K562 (cell line): ENCODE measurements around the gene CEP85L. TPM values are rescaled to one million over a fixed set of nuclear protein-coding genes. Genes with fewer than 3 reads are reported as not detected.

Experiments
- CBFA2T3 ChIP-seq: fragments of 450-650 bp; IDR thresholded peaks from 2 replicates; pipeline ENCODE4 v1.6.1; 2017
- CEBPG ChIP-seq, 3 experiments: fragments of 200-800 bp in 1 of 3; sonication (Bioruptor generic) in 1 of 3; sonication (generic) in 1 of 3; formaldehyde crosslinking in 1 of 3; IDR thresholded peaks in 2 of 3; conservative IDR thresholded peaks in 1 of 3; 2 replicates each; pipeline versions ENCODE4 v1.6.1 to v1.8.0; 2016 to 2022; ENCODE audit warnings: missing compliant biosample characterization in 2 of 3, missing genetic modification characterization in 2 of 3, mild to moderate bottlenecking in 1 of 3, missing genetic modification reagents in 1 of 3
- ESRRB ChIP-seq: fragments of 250-450 bp; sonication (Bioruptor Pico); IDR thresholded peaks from 2 replicates; pipeline ENCODE4 v1.5.0; 2020; ENCODE audit warnings: mild to moderate bottlenecking, moderate library complexity, borderline replicate concordance
- FOXA3 ChIP-seq, 2 experiments: fragments of 450-650 bp in 1 of 2; sonication (generic) in 1 of 2; formaldehyde crosslinking; IDR thresholded peaks in 1 of 2; conservative IDR thresholded peaks in 1 of 2; 2 replicates each; pipeline versions ENCODE4 v1.4.0 to v1.8.0; 2020 to 2022; ENCODE audit warnings: mild to moderate bottlenecking in 2 of 2, missing genetic modification reagents in 1 of 2
- FOXK2 ChIP-seq, 2 experiments: fragments of 450-650 bp; IDR thresholded peaks in 1 of 2; conservative IDR thresholded peaks in 1 of 2; 2 replicates each; pipeline ENCODE4 v1.6.1; 2016; ENCODE audit warnings: low read depth in 2 of 2, mild to moderate bottlenecking in 1 of 2
- HOXB6 ChIP-seq: fragments of 250-450 bp; sonication (Bioruptor Pico); IDR thresholded peaks from 2 replicates; pipeline ENCODE4 v1.5.1; 2022; ENCODE audit warnings: mild to moderate bottlenecking, borderline replicate concordance
- JUND ChIP-seq, 2 experiments: IDR thresholded peaks; 2 replicates in 1 of 2; 3 replicates in 1 of 2; pipeline ENCODE4 v1.6.1; 2011; ENCODE audit warnings: borderline replicate concordance in 2 of 2, low read depth in 2 of 2, low read length in 2 of 2, improper control_type of control experiment in 1 of 2, missing biosample characterization in 1 of 2, missing genetic modification characterization in 1 of 2, missing genetic modification reagents in 1 of 2
- KLF1 ChIP-seq: fragments of 450-650 bp; IDR thresholded peaks from 2 replicates; pipeline ENCODE4 v1.6.1; 2016; ENCODE audit warnings: missing genetic modification characterization, missing compliant biosample characterization
- LARP7 ChIP-seq: fragments of 450-650 bp; IDR thresholded peaks from 2 replicates; pipeline ENCODE4 v1.6.1; 2016
- MAFK ChIP-seq: IDR thresholded peaks from 2 replicates; pipeline ENCODE4 v1.6.1; 2011; ENCODE audit warnings: low read length, improper control_type of control experiment
- MCM2 ChIP-seq: fragments of 450-650 bp; IDR thresholded peaks from 2 replicates; pipeline ENCODE4 v1.6.1; 2017; ENCODE audit warnings: low read depth, mild to moderate bottlenecking
- MTA2 ChIP-seq: fragments of 450-650 bp; IDR thresholded peaks from 2 replicates; pipeline ENCODE4 v1.6.1; 2016; ENCODE audit warnings: low read depth
- NFE2 ChIP-seq: IDR thresholded peaks from 2 replicates; pipeline ENCODE4 v1.6.1; 2014; ENCODE audit warnings: antibody characterized with exemption, low read depth
- NR3C1 ChIP-seq: sonication (generic); formaldehyde crosslinking; IDR thresholded peaks from 2 replicates; pipeline ENCODE4 v1.8.1; 2022; ENCODE audit warnings: missing genetic modification reagents
- RAD21 ChIP-seq, 2 experiments: fragments of 250-450 bp in 1 of 2; fragments of 450-650 bp in 1 of 2; sonication (Bioruptor Pico) in 1 of 2; formaldehyde crosslinking in 1 of 2; IDR thresholded peaks in 1 of 2; conservative IDR thresholded peaks in 1 of 2; 2 replicates each; pipeline versions ENCODE4 v1.4.0 to v1.8.0; 2020 to 2022; ENCODE audit warnings: mild to moderate bottlenecking in 2 of 2, moderate library complexity in 1 of 2
- RBM25 ChIP-seq: fragments of 200-400 bp; formaldehyde crosslinking; IDR thresholded peaks from 2 replicates; pipeline ENCODE4 v1.6.1; 2018; ENCODE audit warnings: low read length, low read depth, moderate library complexity; ENCODE audit not compliant: severe bottlenecking
- SMARCA4 ChIP-seq: fragments of 450-650 bp; IDR thresholded peaks from 2 replicates; pipeline ENCODE4 v1.6.1; 2016
- SMARCE1 ChIP-seq: fragments of 450-650 bp; IDR thresholded peaks from 2 replicates; pipeline ENCODE4 v1.7.1; 2016; ENCODE audit warnings: mild to moderate bottlenecking
- SP2 ChIP-seq: IDR thresholded peaks from 2 replicates; pipeline ENCODE4 v1.6.1; 2011; ENCODE audit warnings: mild to moderate bottlenecking, low read depth, low read length, moderate library complexity; ENCODE audit not compliant: poor library complexity, severe bottlenecking; ENCODE audit errors: extremely low read depth
- TAL1 ChIP-seq: fragments of 450-650 bp; IDR thresholded peaks from 2 replicates; pipeline ENCODE4 v1.6.1; 2016; ENCODE audit warnings: mild to moderate bottlenecking
- TOE1 ChIP-seq, 2 experiments: fragments of 450-650 bp in 1 of 2; sonication (generic) in 1 of 2; formaldehyde crosslinking in 1 of 2; IDR thresholded peaks; 2 replicates each; pipeline versions ENCODE4 v1.7.1 to v1.8.0; 2016 to 2022; ENCODE audit warnings: borderline replicate concordance in 2 of 2, mild to moderate bottlenecking in 2 of 2, antibody characterized with exemption in 1 of 2, inconsistent platforms in 1 of 2, low read depth in 1 of 2, missing genetic modification reagents in 1 of 2, moderate library complexity in 1 of 2
- TSC22D4 ChIP-seq: fragments of 450-650 bp; IDR thresholded peaks from 2 replicates; pipeline ENCODE4 v1.6.1; 2016; ENCODE audit warnings: missing genetic modification characterization, missing biosample characterization, control low read depth
- ZC3H4 ChIP-seq: sonication (generic); formaldehyde crosslinking; IDR thresholded peaks from 2 replicates; pipeline ENCODE4 v1.9.0; 2021; ENCODE audit warnings: missing genetic modification reagents, borderline replicate concordance
- polyA plus RNA-seq, 8 experiments: library from polyadenylated mRNA; depleted of rRNA in 4 of 8; stranded (reverse) in 5 of 8; unstranded in 3 of 8; fragments of >200 nt; fragmentation: Nextera tagmentation in 2 of 8; fragmentation: Illumina TruSeq in 1 of 8; extraction: Ambion mirVana in 2 of 8; extraction: Trizol in 1 of 8; gene quantifications; 2 replicates each; pipeline versions ENCODE4 v1.2.1 to v1.2.3, GENCODE V29; 2011 to 2014; ENCODE audit warnings: inconsistent platforms in 1 of 8, missing spikeins in 1 of 8
- total RNA-seq, 7 experiments: library from RNA; depleted of rRNA in 6 of 7; stranded (reverse); fragments of >200 nt in 6 of 7; fragmentation: Illumina TruSeq in 2 of 7; extraction: Trizol in 2 of 7; gene quantifications; 2 replicates each; pipeline versions ENCODE4 v1.2.1 to v1.2.3, GENCODE V29; 2011 to 2021; ENCODE audit warnings: low replicate concordance in 1 of 7
- TF ChIP-seq, protein P1 (sequence below), 2 experiments: fragments of 450-650 bp; IDR thresholded peaks; 2 replicates each; pipeline ENCODE4 v1.6.1; 2016
- TF ChIP-seq, protein P2 (sequence below), 2 experiments: fragments of 450-650 bp; conservative IDR thresholded peaks; 2 replicates each; pipeline ENCODE4 v1.6.1; 2017; ENCODE audit warnings: mild to moderate bottlenecking in 2 of 2, moderate library complexity in 2 of 2
- TF ChIP-seq, protein P3 (sequence below): sonication (generic); formaldehyde crosslinking; IDR thresholded peaks from 2 replicates; pipeline ENCODE4 v1.9.0; 2022; ENCODE audit warnings: mild to moderate bottlenecking, missing genetic modification reagents

The CEP85L gene
- total and polyA plus RNA-seq, 9 of the 15 experiments (the other 6 are each of a cell fraction or from before 2014, with no cell fraction given): 4.5 to 15.8 (median 8.3) TPM

DNA sequence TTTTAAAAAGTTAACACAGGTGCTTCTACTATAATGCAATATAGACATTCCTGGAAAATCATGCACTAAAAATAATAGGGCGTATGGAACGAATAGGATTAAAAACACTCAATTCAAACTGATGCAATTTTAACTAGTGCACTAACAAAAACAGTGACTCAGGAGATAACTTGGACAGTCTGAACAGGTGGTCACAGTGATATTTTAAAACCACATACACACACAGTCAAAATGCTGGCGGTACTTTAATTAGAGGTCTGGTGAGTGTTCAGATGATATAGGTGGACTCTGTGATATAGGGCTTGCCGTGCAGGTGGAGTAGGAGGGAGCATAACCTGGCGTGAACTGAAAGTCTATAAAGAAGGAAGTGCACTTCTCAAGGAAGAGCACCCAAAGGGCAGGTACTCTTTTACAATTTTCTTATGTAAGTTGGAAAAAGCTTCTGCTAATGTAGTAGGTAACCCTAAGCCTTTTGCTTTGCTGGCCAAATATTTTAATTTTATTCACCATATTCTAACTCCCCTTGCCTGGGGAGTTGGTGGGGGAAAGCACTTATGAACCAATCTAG, 145.2 kb downstream of the CEP85L start (continued):
- TF ChIP-seq, protein P1, sequence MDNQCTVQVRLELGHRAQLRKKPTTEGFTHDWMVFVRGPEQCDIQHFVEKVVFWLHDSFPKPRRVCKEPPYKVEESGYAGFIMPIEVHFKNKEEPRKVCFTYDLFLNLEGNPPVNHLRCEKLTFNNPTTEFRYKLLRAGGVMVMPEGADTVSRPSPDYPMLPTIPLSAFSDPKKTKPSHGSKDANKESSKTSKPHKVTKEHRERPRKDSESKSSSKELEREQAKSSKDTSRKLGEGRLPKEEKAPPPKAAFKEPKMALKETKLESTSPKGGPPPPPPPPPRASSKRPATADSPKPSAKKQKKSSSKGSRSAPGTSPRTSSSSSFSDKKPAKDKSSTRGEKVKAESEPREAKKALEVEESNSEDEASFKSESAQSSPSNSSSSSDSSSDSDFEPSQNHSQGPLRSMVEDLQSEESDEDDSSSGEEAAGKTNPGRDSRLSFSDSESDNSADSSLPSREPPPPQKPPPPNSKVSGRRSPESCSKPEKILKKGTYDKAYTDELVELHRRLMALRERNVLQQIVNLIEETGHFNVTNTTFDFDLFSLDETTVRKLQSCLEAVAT (IDR thresholded peaks at IDR 0.05): no peak
- peak; percentile 46 for TF ChIP-seq MTA2
- TF ChIP-seq FOXA3 (CRISPR knock-in tag; conservative IDR thresholded peaks at IDR 0.05 in 1 of 2, IDR thresholded peaks at IDR 0.05 in 1 of 2): no peak
- no peak for TF ChIP-seq RBM25
- TF ChIP-seq ZC3H4 (CRISPR knock-in tag): no peak
- no peak for TF ChIP-seq ESRRB (CRISPR knock-in tag)
- TF ChIP-seq HOXB6: no peak
- peak; percentile 76 for TF ChIP-seq CBFA2T3
- TF ChIP-seq, protein P2, sequence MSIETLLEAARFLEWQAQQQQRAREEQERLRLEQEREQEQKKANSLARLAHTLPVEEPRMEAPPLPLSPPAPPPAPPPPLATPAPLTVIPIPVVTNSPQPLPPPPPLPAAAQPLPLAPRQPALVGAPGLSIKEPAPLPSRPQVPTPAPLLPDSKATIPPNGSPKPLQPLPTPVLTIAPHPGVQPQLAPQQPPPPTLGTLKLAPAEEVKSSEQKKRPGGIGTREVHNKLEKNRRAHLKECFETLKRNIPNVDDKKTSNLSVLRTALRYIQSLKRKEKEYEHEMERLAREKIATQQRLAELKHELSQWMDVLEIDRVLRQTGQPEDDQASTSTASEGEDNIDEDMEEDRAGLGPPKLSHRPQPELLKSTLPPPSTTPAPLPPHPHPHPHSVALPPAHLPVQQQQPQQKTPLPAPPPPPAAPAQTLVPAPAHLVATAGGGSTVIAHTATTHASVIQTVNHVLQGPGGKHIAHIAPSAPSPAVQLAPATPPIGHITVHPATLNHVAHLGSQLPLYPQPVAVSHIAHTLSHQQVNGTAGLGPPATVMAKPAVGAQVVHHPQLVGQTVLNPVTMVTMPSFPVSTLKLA (conservative IDR thresholded peaks at IDR 0.05): no peak
- TF ChIP-seq TSC22D4 (tag): no peak
- no peak for TF ChIP-seq TOE1 (IDR thresholded peaks at IDR 0.05; ENCODE audit: borderline replicate concordance)
- no peak for TF ChIP-seq TOE1 (CRISPR knock-in tag; IDR thresholded peaks at IDR 0.05; ENCODE audit: borderline replicate concordance, low read depth)
- TF ChIP-seq SMARCA4: peak; percentile 80; the same call in 1 of the 2 replicates
- no peak for TF ChIP-seq NR3C1 (CRISPR knock-in tag)
- peak; percentile 26; the same call in 1 of the 2 replicates for TF ChIP-seq JUND (IDR thresholded peaks at IDR 0.05; ENCODE audit: borderline replicate concordance, low read depth, low read length)
- no peak for TF ChIP-seq JUND (tag; IDR thresholded peaks at IDR 0.05; ENCODE audit: borderline replicate concordance, low read depth, low read length)
- no peak for TF ChIP-seq SP2
- peak; percentile 62 for TF ChIP-seq NFE2
- TF ChIP-seq, protein P3, sequence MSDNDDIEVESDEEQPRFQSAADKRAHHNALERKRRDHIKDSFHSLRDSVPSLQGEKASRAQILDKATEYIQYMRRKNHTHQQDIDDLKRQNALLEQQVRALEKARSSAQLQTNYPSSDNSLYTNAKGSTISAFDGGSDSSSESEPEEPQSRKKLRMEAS (CRISPR knock-in tag): no peak
- TF ChIP-seq TAL1: peak; percentile 73
- TF ChIP-seq CEBPG (CRISPR knock-in tag; IDR thresholded peaks at IDR 0.05): peak; percentile 45; the same call in 1 of the 2 replicates
- no peak; a peak in 2 of 4 replicates for TF ChIP-seq CEBPG (tag; conservative IDR thresholded peaks at IDR 0.05 in 1 of 2, IDR thresholded peaks at IDR 0.05 in 1 of 2)
- no peak for TF ChIP-seq LARP7
- no peak for TF ChIP-seq KLF1
- TF ChIP-seq SMARCE1: peak; percentile 49; the same call in 1 of the 2 replicates
- no peak for TF ChIP-seq MAFK
- TF ChIP-seq RAD21 (CRISPR knock-in tag; conservative IDR thresholded peaks at IDR 0.05 in 1 of 2, IDR thresholded peaks at IDR 0.05 in 1 of 2): no peak
- no peak for TF ChIP-seq MCM2
- TF ChIP-seq FOXK2 (conservative IDR thresholded peaks at IDR 0.05 in 1 of 2, IDR thresholded peaks at IDR 0.05 in 1 of 2; ENCODE audit: low read depth in 2 of 2): no peak
